ENCODE measurements around the gene REG3G.
"Not testable (repeated sequence)": the region's sequence is repeated elsewhere in the genome, so short reads cannot be mapped to it uniquely, and the experiment has no call there.

The REG3G gene

DNA sequence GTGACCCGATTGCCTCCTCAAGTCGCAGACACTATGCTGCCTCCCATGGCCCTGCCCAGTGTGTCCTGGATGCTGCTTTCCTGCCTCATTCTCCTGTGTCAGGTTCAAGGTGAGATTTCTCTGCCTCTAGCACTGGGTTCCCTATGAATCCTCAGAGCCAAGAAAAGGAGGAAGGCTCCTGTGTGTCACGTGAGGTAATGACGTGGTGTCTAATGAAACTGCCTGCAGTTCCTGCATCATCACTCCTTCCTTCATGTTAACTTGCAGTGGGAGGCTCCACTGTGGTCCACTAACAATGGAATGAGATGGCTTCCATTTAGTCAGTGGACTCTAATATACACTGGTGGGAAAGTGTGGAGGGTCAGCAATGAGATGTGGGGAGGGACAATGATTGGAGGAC is 559 bp downstream of the REG3G start:
- DNase-seq (ENCODE audit: low spot score): no peak

DNA sequence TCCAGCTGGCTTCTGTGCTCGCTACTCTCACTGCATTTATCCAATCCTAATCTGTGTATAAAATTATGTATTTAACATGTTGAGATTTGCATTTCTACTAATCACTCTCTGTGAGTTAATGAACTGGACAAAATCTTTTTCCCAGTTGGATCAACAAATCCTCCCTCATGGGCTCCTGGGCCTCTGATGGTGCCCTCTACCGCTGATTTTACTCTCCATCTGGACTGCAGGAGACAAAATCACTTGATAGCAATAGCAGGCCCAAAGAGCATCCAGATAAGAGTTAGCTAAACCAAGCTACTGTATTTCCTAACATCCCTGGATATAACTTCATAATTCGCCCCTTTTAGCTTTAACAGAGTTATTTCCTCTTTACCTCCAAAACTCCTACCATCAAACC is 14.4 kb downstream of the REG3G start:
- DNase-seq (ENCODE audit: low spot score): no peak

DNA sequence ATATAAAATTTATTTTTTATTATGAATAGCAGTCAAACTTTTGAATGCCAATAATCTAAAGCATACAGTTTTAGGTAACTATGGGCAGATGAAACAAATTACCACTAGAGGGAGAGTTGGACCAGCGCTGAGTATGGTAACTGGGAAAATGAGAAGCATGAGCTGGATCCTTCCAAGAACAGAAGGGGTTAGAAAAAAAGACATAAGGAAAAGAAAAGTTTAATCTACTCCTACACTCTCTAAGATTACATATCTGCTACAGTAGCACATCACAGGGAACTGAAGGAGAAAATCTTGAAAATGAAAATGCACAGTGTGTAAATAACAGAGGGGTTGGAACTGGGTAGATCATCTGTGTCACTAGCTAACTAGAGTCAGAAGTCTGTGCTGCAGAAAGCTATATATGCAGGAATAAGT is 15.5 kb downstream of the REG3G start:
- peak; percentile 21 for DNase-seq (ENCODE audit: low spot score)

DNA sequence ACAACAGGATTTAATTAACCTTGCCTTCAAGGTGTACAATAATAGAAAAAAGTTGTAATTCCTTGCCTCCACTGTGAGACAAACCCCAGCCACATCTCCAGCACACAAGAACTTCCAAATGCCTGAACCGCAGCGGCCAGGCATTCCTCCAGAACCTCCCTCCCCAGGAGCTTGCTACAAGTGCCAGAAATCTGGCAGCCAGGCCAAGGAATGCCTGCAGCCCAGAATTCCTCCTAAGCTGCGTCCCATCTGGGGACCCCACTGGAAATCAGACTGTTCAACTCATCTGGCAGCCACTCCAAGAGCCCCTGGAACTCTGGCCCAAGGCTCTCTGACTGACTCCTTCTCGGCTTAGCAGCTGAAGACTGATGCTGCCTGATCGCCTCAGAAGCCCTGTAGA is 28.0 kb downstream of the REG3G start:
- not testable (repeated sequence) for DNase-seq (ENCODE audit: low spot score)

DNA sequence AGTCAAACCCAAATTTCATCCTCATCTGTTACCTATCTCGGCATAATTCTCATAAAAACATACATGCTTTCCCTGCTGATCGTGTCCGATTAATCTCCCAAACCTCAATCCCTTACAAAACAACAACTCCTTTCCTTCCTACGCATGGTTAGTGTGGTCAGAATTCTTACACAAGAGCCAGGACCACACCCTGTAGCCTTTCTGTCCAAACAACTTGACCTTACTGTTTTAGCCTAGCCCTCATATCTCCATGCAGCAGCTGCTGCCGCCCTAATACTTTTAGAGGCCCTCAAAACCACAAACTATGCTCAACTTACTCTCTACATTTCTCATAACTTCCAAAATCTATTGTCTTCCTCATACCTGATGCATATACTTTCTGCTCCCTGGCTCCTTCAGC is 29.3 kb downstream of the REG3G start:
- DNase-seq (ENCODE audit: low spot score): not testable (repeated sequence)

DNA sequence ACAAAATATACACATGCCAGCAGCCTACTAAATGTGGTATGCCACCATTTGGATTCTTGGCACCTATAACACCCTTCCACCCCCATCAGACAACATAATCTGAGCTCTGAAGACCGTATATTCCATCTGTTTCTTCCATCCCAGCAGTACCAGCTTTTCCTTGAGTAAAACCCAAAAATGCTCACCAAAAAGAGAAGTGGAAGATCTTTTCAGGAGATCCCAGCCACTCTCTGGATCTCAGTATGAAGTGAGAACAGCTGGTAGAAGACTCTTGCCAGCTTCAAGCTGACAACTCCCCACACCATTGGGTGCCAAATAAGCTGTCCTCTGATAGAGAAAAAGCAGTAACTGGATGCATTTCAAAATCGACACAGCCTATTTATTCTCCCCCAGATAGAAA is 39.7 kb downstream of the REG3G start:
- DNase-seq (ENCODE audit: low spot score): no peak

DNA sequence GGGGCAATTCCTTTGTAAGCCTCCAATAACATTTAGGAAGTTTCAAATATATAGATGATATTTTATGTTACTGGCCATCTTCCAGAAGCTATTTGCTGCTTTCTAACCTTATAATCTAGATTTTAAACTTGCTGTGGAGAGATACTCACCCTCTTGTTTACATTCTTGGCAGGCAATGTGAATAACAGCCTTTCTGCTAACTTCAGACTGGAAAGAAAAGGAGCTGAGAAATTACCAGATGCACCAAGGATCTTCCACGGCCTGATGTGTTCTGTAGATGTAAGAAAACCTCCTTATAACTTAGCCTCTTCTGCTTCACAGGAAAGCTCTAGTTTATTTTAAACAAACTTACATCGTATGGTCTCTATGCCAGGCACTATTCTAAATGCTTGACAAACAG is 45.6 kb downstream of the REG3G start:
- DNase-seq (ENCODE audit: low spot score): no peak

Data from kidney tubule cell (primary cell).